Loucy (cell line): ENCODE results near the gene JOSD2.

Experiments
- H2AFZ ChIP-seq: fragments of 200-600 bp; sonication (generic); 2 replicates; pipeline ENCODE4 v1.6.0; 2016; ENCODE audit warnings: antibody characterized with exemption, mild to moderate bottlenecking, low read length, moderate library complexity
- H3F3A ChIP-seq: fragments of 200-600 bp; 2 replicates; pipeline ENCODE4 v1.6.0; 2016; ENCODE audit warnings: antibody characterized with exemption, low read depth, mild to moderate bottlenecking
- H3K27me3 ChIP-seq: fragments of 200-600 bp; sonication (generic); 2 replicates; pipeline ENCODE4 v1.6.1; 2014; ENCODE audit warnings: low read length, mild to moderate bottlenecking; ENCODE audit not compliant: insufficient read depth, poor library complexity, severe bottlenecking
- H3K36me3 ChIP-seq: fragments of 200-600 bp; sonication (generic); 2 replicates; pipeline ENCODE4 v1.6.1; 2016; ENCODE audit warnings: low read length; ENCODE audit not compliant: insufficient read depth
- H3K4me1 ChIP-seq: fragments of 200-600 bp; sonication (generic); 2 replicates; pipeline ENCODE4 v1.5.1; 2014; ENCODE audit warnings: low read length, mild to moderate bottlenecking; ENCODE audit not compliant: insufficient read depth, poor library complexity, severe bottlenecking
- H3K4me2 ChIP-seq: fragments of 200-600 bp; sonication (generic); 2 replicates; pipeline ENCODE4 v1.6.0; 2014; ENCODE audit warnings: antibody characterized with exemption, low read length, low read depth, mild to moderate bottlenecking; ENCODE audit not compliant: poor library complexity, severe bottlenecking
- H3K4me3 ChIP-seq: fragments of 200-600 bp; sonication (generic); 2 replicates; pipeline ENCODE4 v1.5.1; 2014; ENCODE audit warnings: low read length, mild to moderate bottlenecking, mixed read lengths; ENCODE audit not compliant: poor library complexity, severe bottlenecking
- H3K79me2 ChIP-seq: fragments of 200-600 bp; sonication (generic); 2 replicates; pipeline ENCODE4 v1.6.1; 2014; ENCODE audit warnings: low read length; ENCODE audit not compliant: insufficient read depth
- H3K9ac ChIP-seq: fragments of 200-600 bp; sonication (generic); 2 replicates; pipeline ENCODE4 v1.6.0; 2014; ENCODE audit warnings: mild to moderate bottlenecking, low read depth, low read length, moderate library complexity; ENCODE audit not compliant: poor library complexity, severe bottlenecking
- H3K9me2 ChIP-seq: fragments of 200-600 bp; sonication (generic); replicated peaks from 2 replicates; pipeline ENCODE4 v1.6.1; 2016; ENCODE audit warnings: low read depth, low read length, mixed read lengths
- H3K9me3 ChIP-seq: fragments of 200-600 bp; sonication (generic); 2 replicates; pipeline ENCODE4 v1.6.1; 2014; ENCODE audit warnings: mild to moderate bottlenecking, antibody characterized with exemption, low read length, low read depth; ENCODE audit not compliant: insufficient read depth
- H4K20me1 ChIP-seq: fragments of 200-600 bp; sonication (generic); 2 replicates; pipeline ENCODE4 v1.6.0; 2014; ENCODE audit warnings: antibody characterized with exemption, low read length, mild to moderate bottlenecking; ENCODE audit not compliant: insufficient read depth, poor library complexity, severe bottlenecking
- CTCF ChIP-seq: fragments of 200-600 bp; sonication (generic); conservative IDR thresholded peaks from 2 replicates; pipeline ENCODE4 v1.5.1; 2014; ENCODE audit warnings: mild to moderate bottlenecking, antibody characterized with exemption, low read length
- EZH2phosphoT487 ChIP-seq: fragments of 200-600 bp; IDR thresholded peaks from 2 replicates; pipeline ENCODE4 v1.6.1; 2018; ENCODE audit warnings: antibody characterized with exemption, mild to moderate bottlenecking, moderate library complexity, borderline replicate concordance

The JOSD2 gene

GRCh38 chr19:50467566-50467965 is 43.4 kb downstream of the JOSD2 start:
- Histone ChIP-seq H3K27me3 (no peaks in the 10 kb centered on the region), H3K36me3 (no peaks in the 10 kb centered on the region), H3K9me3 (no peaks in the 10 kb centered on the region), H3K79me2 (no peaks in the 10 kb centered on the region), H4K20me1 (no peaks in the 10 kb centered on the region), H2AFZ (no peak overlapping the region), H3K4me3 (no peak overlapping the region), H3K9ac (no peak overlapping the region), H3K4me1 (no peaks in the 10 kb centered on the region), H3K4me2 (no peak overlapping the region), H3K9me2 (no peaks in the 10 kb centered on the region), H3F3A (no peaks in the 10 kb centered on the region)
- TF ChIP-seq EZH2phosphoT487: no peak
- no peak for TF ChIP-seq CTCF

GRCh38 chr19:50466706-50467039 is 44.3 kb downstream of the JOSD2 start:
- Histone ChIP-seq H3K9me2 (no peaks in the 10 kb centered on the region), H3F3A (no peaks in the 10 kb centered on the region), H2AFZ (no peak overlapping the region), H4K20me1 (no peaks in the 10 kb centered on the region), H3K27me3 (no peaks in the 10 kb centered on the region), H3K9me3 (no peaks in the 10 kb centered on the region), H3K36me3 (no peaks in the 10 kb centered on the region), H3K4me3 (no peak overlapping the region), H3K9ac (no peak overlapping the region), H3K79me2 (no peaks in the 10 kb centered on the region), H3K4me2 (no peak overlapping the region), H3K4me1 (no peaks in the 10 kb centered on the region)
- no peak for TF ChIP-seq CTCF
- no peak for TF ChIP-seq EZH2phosphoT487

- Histone ChIP-seq H2AFZ (no peak overlapping the region), H3K4me2 (no peak overlapping the region), H3K36me3 (no peaks in the 10 kb centered on the region), H3F3A (no peaks in the 10 kb centered on the region), H3K9me3 (no peaks in the 10 kb centered on the region), H3K9me2 (no peaks in the 10 kb centered on the region), H3K4me1 (no peaks in the 10 kb centered on the region), H4K20me1 (no peaks in the 10 kb centered on the region), H3K4me3 (no peak overlapping the region), H3K27me3 (no peaks in the 10 kb centered on the region), H3K9ac (no peak overlapping the region), H3K79me2 (no peaks in the 10 kb centered on the region)
- no peak for TF ChIP-seq EZH2phosphoT487
- TF ChIP-seq CTCF: no peak
These were observed 44.8 kb downstream of the JOSD2 start for GRCh38 chr19:50465986-50466705.
